ENCODE data around the gene DIP2B. TPM values are rescaled to one million over a fixed set of nuclear protein-coding genes. Genes with fewer than 3 reads are reported as not detected.

The DIP2B gene
- polyA plus RNA-seq, 1 of the 3 experiments (the other 2 are of a cell fraction): 6.6 TPM

DNA sequence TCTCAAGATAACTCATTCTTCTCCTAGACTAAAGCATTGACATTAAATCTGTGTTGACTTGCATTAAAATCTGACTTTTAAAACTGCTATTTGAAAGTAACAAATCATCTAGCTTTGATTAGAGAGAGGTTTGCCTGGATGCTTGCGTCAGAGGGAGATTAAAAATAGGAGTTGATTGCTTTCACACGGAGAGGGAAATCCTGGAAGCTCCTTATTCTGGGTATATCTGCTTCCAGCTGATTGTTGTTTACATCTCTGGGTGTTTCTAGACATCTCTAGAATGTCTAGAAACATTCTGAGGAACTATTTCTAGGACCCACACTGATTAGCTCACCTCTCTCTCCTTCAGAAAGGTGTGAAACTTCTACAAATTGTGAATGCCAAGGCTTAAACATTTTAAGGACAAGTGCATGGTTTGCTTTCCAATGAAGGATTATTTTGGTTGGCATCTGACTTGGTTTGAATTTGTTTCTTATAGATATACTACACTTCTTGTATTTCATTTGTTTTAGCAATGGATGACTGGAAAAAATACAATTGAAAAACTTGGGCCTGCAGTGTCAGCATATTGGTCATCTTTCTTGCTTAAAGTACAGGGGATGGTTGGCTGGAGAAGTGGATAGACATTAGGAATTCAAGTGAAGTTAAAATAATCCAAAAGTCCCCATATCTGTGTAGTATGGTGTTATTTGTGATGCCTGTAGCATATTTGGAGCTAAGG, 2.1 kb downstream of the DIP2B start:
- ChIA-PET POLR2A (no interaction called here), CTCF (interaction anchor here (0.9 to 9.1 kb wide), 6 partner anchors 14 to 228 kb away, joined by 3 to 165 read pairs (median 4); no protein-coding TSS in a partner anchor)
- H3K4me1 ChIP-seq (ENCODE audit: control insufficient read depth in 1 of 2, insufficient read depth in 2 of 2, low read depth in 1 of 2, low read length in 1 of 2): peaks cover 8 to 21% of the 10 kb centered on the region in 2 experiments; a peak in 3 of 4 replicates
- 0 out of 2 replicates have a peak overlapping the region, but pooled peaks have one; percentile 95 for H3K9ac ChIP-seq
- H3K4me3 ChIP-seq (ENCODE audit: low read depth in 2 of 2, low read length in 1 of 2): no peak overlapping the region; a peak in 1 of 4 replicates
- 79% methylated on average over 2 of the region's 2 CpGs for WGBS (ENCODE audit: low lambda C conversion rate)
- no peak overlapping the region; the same call in 1 of the 2 replicates for H2AFZ ChIP-seq (ENCODE audit: low read depth)
- H3K27ac ChIP-seq (ENCODE audit: low read depth in 2 of 2, low read length in 1 of 2): no peak overlapping the region
- no peaks in the 10 kb centered on the region for H3K9me2 ChIP-seq
- H4K20me1 ChIP-seq (ENCODE audit: insufficient read depth): peaks cover 24% of the 10 kb centered on the region
- H3F3A ChIP-seq (replicated peaks; ENCODE audit: insufficient read depth): peaks cover 11% of the 10 kb centered on the region
- H3K36me3 ChIP-seq (replicated peaks in 1 of 2; ENCODE audit: control insufficient read depth in 1 of 2, insufficient read depth in 2 of 2, low read length in 1 of 2): no peaks in the 10 kb centered on the region
- no peaks in the 10 kb centered on the region for H3K27me3 ChIP-seq (ENCODE audit: insufficient read depth)
- H3K9me3 ChIP-seq: no peaks in the 10 kb centered on the region; the same call in 1 of the 2 replicates
- peaks cover 69% of the 10 kb centered on the region for H3K79me2 ChIP-seq (ENCODE audit: insufficient read depth)
- TF ChIP-seq GATA2 (CRISPR knock-in tag; IDR thresholded peaks at IDR 0.05): no peak
- no peak for TF ChIP-seq SMC3 (IDR thresholded peaks at IDR 0.05; ENCODE audit: low read depth, low read length)
- no peak for TF ChIP-seq REST (IDR thresholded peaks at IDR 0.05; ENCODE audit: low read depth, low read length)
- TF ChIP-seq YY1 (IDR thresholded peaks at IDR 0.05; ENCODE audit: low read depth): no peak
- TF ChIP-seq ELF1 (IDR thresholded peaks at IDR 0.05): no peak
- no peak for TF ChIP-seq TCF12 (IDR thresholded peaks at IDR 0.05)
- TF ChIP-seq NFIC (IDR thresholded peaks at IDR 0.05; ENCODE audit: borderline replicate concordance): no peak
- TF ChIP-seq, protein P1, sequence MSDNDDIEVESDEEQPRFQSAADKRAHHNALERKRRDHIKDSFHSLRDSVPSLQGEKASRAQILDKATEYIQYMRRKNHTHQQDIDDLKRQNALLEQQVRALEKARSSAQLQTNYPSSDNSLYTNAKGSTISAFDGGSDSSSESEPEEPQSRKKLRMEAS (IDR thresholded peaks at IDR 0.05; ENCODE audit: low read depth): no peak
- no peak for TF ChIP-seq GABPA (IDR thresholded peaks at IDR 0.05; ENCODE audit: low read depth)
- no peak for TF ChIP-seq POLR2AphosphoS5 (IDR thresholded peaks at IDR 0.05; ENCODE audit: low read depth, low read length)
- TF ChIP-seq USF2 (IDR thresholded peaks at IDR 0.05; ENCODE audit: borderline replicate concordance, low read depth, low read length): no peak
- no peak for TF ChIP-seq SIN3A (IDR thresholded peaks at IDR 0.05; ENCODE audit: borderline replicate concordance, low read depth, low read length)
- H3K4me2 ChIP-seq: peak overlapping the region; percentile 95
- no peak for DNase-seq
